ENCODE results near the gene RASGEF1C.

RASGEF1C gene

GRCh38 chr5:180084638-180085561, 124.1 kb downstream of the RASGEF1C start:
- DNase-seq: no peak
- intact Hi-C loops (cut with DNase I; ENCODE audit: low total_unique reads): no loop called here
- no peak overlapping the region for H3K4me3 ChIP-seq
- no peaks in the 10 kb centered on the region for H3K4me1 ChIP-seq
- H3K36me3 ChIP-seq: no peaks in the 10 kb centered on the region
- no peak for TF ChIP-seq CTCF (IDR thresholded peaks at IDR 0.05)
- H3K9me3 ChIP-seq: no peaks in the 10 kb centered on the region
- H3K27ac ChIP-seq: no peak overlapping the region
- peaks cover 0 to 13% of the 10 kb centered on the region in 2 donors for H3K27me3 ChIP-seq

GRCh38 chr5:180083529-180084060, 125.4 kb downstream of the RASGEF1C start:
- H3K4me1 ChIP-seq: no peaks in the 10 kb centered on the region
- H3K36me3 ChIP-seq: no peaks in the 10 kb centered on the region
- H3K4me3 ChIP-seq: no peak overlapping the region
- intact Hi-C loops (cut with DNase I; ENCODE audit: low total_unique reads): no loop called here
- H3K27ac ChIP-seq: no peak overlapping the region
- no peak for TF ChIP-seq CTCF (IDR thresholded peaks at IDR 0.05)
- DNase-seq: no peak
- H3K27me3 ChIP-seq: peaks cover 0 to 20% of the 10 kb centered on the region in 2 donors
- H3K9me3 ChIP-seq: no peaks in the 10 kb centered on the region

- no peak overlapping the region for H3K4me3 ChIP-seq
- H3K4me1 ChIP-seq: no peaks in the 10 kb centered on the region
- H3K36me3 ChIP-seq: no peaks in the 10 kb centered on the region
- H3K9me3 ChIP-seq: no peaks in the 10 kb centered on the region
- peaks cover 0 to 20% of the 10 kb centered on the region in 2 donors for H3K27me3 ChIP-seq
- TF ChIP-seq CTCF (IDR thresholded peaks at IDR 0.05): no peak
- no peak overlapping the region for H3K27ac ChIP-seq
- intact Hi-C loops (cut with DNase I; ENCODE audit: low total_unique reads): no loop called here
- DNase-seq: no peak
Measured at GRCh38 chr5:180082633-180083420, 126.2 kb downstream of the RASGEF1C start.

- DNase-seq: no peak
- Histone ChIP-seq H3K27ac (no peak overlapping the region), H3K4me1 (no peaks in the 10 kb centered on the region), H3K36me3 (no peaks in the 10 kb centered on the region), H3K9me3 (no peaks in the 10 kb centered on the region), H3K27me3 (peaks cover 0 to 20% of the 10 kb centered on the region in 2 donors), H3K4me3 (no peak overlapping the region)
- no peak for TF ChIP-seq CTCF (IDR thresholded peaks at IDR 0.05)
- intact Hi-C loops (cut with DNase I; ENCODE audit: low total_unique reads): no loop called here
Measured at GRCh38 chr5:180081481-180081880, 127.5 kb downstream of the RASGEF1C start.

GRCh38 chr5:180080486-180081280, 128.3 kb downstream of the RASGEF1C start:
- no peak for TF ChIP-seq CTCF (IDR thresholded peaks at IDR 0.05)

More at GRCh38 chr5:180080486-180081280, 128.3 kb downstream of the RASGEF1C start:
- H3K27ac ChIP-seq: no peak overlapping the region
- H3K27me3 ChIP-seq: peaks cover 0 to 20% of the 10 kb centered on the region in 2 donors
- no peak overlapping the region for H3K4me3 ChIP-seq
- intact Hi-C loops (cut with DNase I; ENCODE audit: low total_unique reads): no loop called here
- no peaks in the 10 kb centered on the region for H3K4me1 ChIP-seq
- H3K9me3 ChIP-seq: no peaks in the 10 kb centered on the region
- DNase-seq: no peak
- H3K36me3 ChIP-seq: no peaks in the 10 kb centered on the region

Data from tibial artery (tissue), 4 donors.